Measurements from ENCODE around the gene CD53. TPM values are rescaled to one million over a fixed set of nuclear protein-coding genes. Genes with fewer than 3 reads are reported as not detected.

Gene CD53
- polyA plus RNA-seq, 1 donor from 2014 or later, result not detected

GRCh38 chr1:110870721-110871388 lies 2.1 kb upstream of the CD53 start:
- Histone ChIP-seq H2AFZ (ENCODE audit: low read depth, low read length) (no peak overlapping the region), H3K9ac (ENCODE audit: low read length) (no peak overlapping the region), H3K36me3 (ENCODE audit: insufficient read depth, low read length) (no peaks in the 10 kb centered on the region), H3K27me3 (ENCODE audit: insufficient read depth, low read depth, low read length) (no peaks in the 10 kb centered on the region), H3K4me3 (ENCODE audit: low read length) (no peak overlapping the region), H3F3A (ENCODE audit: insufficient read depth, low read length, poor library complexity, severe bottlenecking) (no peaks in the 10 kb centered on the region), H3K4me2 (ENCODE audit: low read length) (no peak overlapping the region), H3K9me2 (ENCODE audit: insufficient read depth, low read length) (no peaks in the 10 kb centered on the region), H3K9me3 (ENCODE audit: low read length) (no peaks in the 10 kb centered on the region), H4K20me1 (ENCODE audit: insufficient read depth) (no peaks in the 10 kb centered on the region), H3K79me2 (replicated peaks; ENCODE audit: insufficient read depth, low read length) (no peaks in the 10 kb centered on the region), H3K27ac (ENCODE audit: low read length) (no peak overlapping the region)
- TF ChIP-seq CTCF (IDR thresholded peaks at IDR 0.05; ENCODE audit: poor library complexity, severe bottlenecking), result no peak
- no peak for TF ChIP-seq POLR2AphosphoS5 (IDR thresholded peaks at IDR 0.05)
- no peak for TF ChIP-seq MXI1 (conservative IDR thresholded peaks at IDR 0.05; ENCODE audit: poor library complexity, severe bottlenecking)
- TF ChIP-seq EP300 (conservative IDR thresholded peaks at IDR 0.05; ENCODE audit: poor library complexity, severe bottlenecking), result no peak
- TF ChIP-seq RAD21 (conservative IDR thresholded peaks at IDR 0.05), result no peak
- TF ChIP-seq EZH2 (IDR thresholded peaks at IDR 0.05; ENCODE audit: borderline replicate concordance, insufficient read depth, low read length, poor library complexity, severe bottlenecking), result no peak
- TF ChIP-seq REST (IDR thresholded peaks at IDR 0.05; ENCODE audit: borderline replicate concordance), result no peak
- TF ChIP-seq SMC3 (conservative IDR thresholded peaks at IDR 0.05; ENCODE audit: poor library complexity), result no peak

GRCh38 chr1:110872366-110872744 lies 593 bp upstream of the CD53 start:
- H3K79me2 ChIP-seq (replicated peaks; ENCODE audit: insufficient read depth, low read length), result no peaks in the 10 kb centered on the region
- no peaks in the 10 kb centered on the region for H3K27me3 ChIP-seq (ENCODE audit: insufficient read depth, low read depth, low read length)
- no peak overlapping the region for H3K4me2 ChIP-seq (ENCODE audit: low read length)
- no peaks in the 10 kb centered on the region for H3F3A ChIP-seq (ENCODE audit: insufficient read depth, low read length, poor library complexity, severe bottlenecking)
- no peak overlapping the region for H3K4me3 ChIP-seq (ENCODE audit: low read length)
- H3K36me3 ChIP-seq (ENCODE audit: insufficient read depth, low read length), result no peaks in the 10 kb centered on the region
- H2AFZ ChIP-seq (ENCODE audit: low read depth, low read length), result no peak overlapping the region
- H3K9me2 ChIP-seq (ENCODE audit: insufficient read depth, low read length), result no peaks in the 10 kb centered on the region
- no peaks in the 10 kb centered on the region for H4K20me1 ChIP-seq (ENCODE audit: insufficient read depth)
- H3K9me3 ChIP-seq (ENCODE audit: low read length), result no peaks in the 10 kb centered on the region
- H3K9ac ChIP-seq (ENCODE audit: low read length), result no peak overlapping the region
- TF ChIP-seq EZH2 (IDR thresholded peaks at IDR 0.05; ENCODE audit: borderline replicate concordance, insufficient read depth, low read length, poor library complexity, severe bottlenecking) (no peak), POLR2AphosphoS5 (IDR thresholded peaks at IDR 0.05) (no peak), SMC3 (conservative IDR thresholded peaks at IDR 0.05; ENCODE audit: poor library complexity) (no peak), MXI1 (conservative IDR thresholded peaks at IDR 0.05; ENCODE audit: poor library complexity, severe bottlenecking) (no peak), TAF1 (IDR thresholded peaks at IDR 0.05; ENCODE audit: low read depth) (no peak), CTCF (IDR thresholded peaks at IDR 0.05; ENCODE audit: poor library complexity, severe bottlenecking) (no peak), EP300 (conservative IDR thresholded peaks at IDR 0.05; ENCODE audit: poor library complexity, severe bottlenecking) (no peak), REST (IDR thresholded peaks at IDR 0.05; ENCODE audit: borderline replicate concordance) (no peak), RAD21 (conservative IDR thresholded peaks at IDR 0.05) (no peak)
- no peak overlapping the region for H3K27ac ChIP-seq (ENCODE audit: low read length)

All from neural cell (in vitro differentiated cells).